ENCODE data around the gene RARG.

The RARG gene

GRCh38 chr12:53267999-53268629 is 36.1 kb upstream of the RARG start, which contains the start of gene ESPL1 (continued):
- TF ChIP-seq ZNF37A (tag by site-specific recombination; IDR thresholded peaks at IDR 0.05) (no peak), ZNF624 (tag by site-specific recombination; IDR thresholded peaks at IDR 0.05) (no peak), ZBTB6 (tag by site-specific recombination; IDR thresholded peaks at IDR 0.05) (peak; percentile 25; the same call in 1 of the 2 replicates), ZSCAN16 (tag by site-specific recombination; IDR thresholded peaks at IDR 0.05) (no peak), BCL11A (tag by site-specific recombination; IDR thresholded peaks at IDR 0.05; ENCODE audit: low read depth) (no peak), ZNF211 (tag by site-specific recombination; IDR thresholded peaks at IDR 0.05; ENCODE audit: low read depth) (no peak), ZNF214 (tag by site-specific recombination; IDR thresholded peaks at IDR 0.05; ENCODE audit: borderline replicate concordance) (no peak), ZNF830 (tag by site-specific recombination; IDR thresholded peaks at IDR 0.05; ENCODE audit: low read depth) (no peak), ZBTB11 (tag by site-specific recombination; conservative IDR thresholded peaks at IDR 0.05; ENCODE audit: low read depth) (peak; percentile 65), ZBTB17 (tag by site-specific recombination; IDR thresholded peaks at IDR 0.05) (peak; percentile 90), ZNF701 (tag by site-specific recombination; IDR thresholded peaks at IDR 0.05) (no peak), ZNF473 (tag by site-specific recombination; IDR thresholded peaks at IDR 0.05) (no peak), ZNF660 (tag by site-specific recombination; IDR thresholded peaks at IDR 0.05) (peak; percentile 11; the same call in 1 of the 2 replicates), ZNF704 (tag by site-specific recombination; IDR thresholded peaks at IDR 0.05) (no peak), PATZ1 (tag by site-specific recombination; IDR thresholded peaks at IDR 0.05) (peak; percentile 61), GFI1B (tag by site-specific recombination; IDR thresholded peaks at IDR 0.05) (no peak), PRDM10 (tag by site-specific recombination; IDR thresholded peaks at IDR 0.05) (peak; percentile 21), ZNF121 (tag by site-specific recombination; IDR thresholded peaks at IDR 0.05) (peak; percentile 94), ATF2 (tag by site-specific recombination; IDR thresholded peaks at IDR 0.05; ENCODE audit: low read depth) (no peak), ZNF26 (tag by site-specific recombination; IDR thresholded peaks at IDR 0.05) (no peak), ZNF398 (tag by site-specific recombination; IDR thresholded peaks at IDR 0.05) (no peak), OSR2 (tag by site-specific recombination; IDR thresholded peaks at IDR 0.05) (no peak), ZNF24 (tag by site-specific recombination; IDR thresholded peaks at IDR 0.05) (peak; percentile 42; the same call in 1 of the 2 replicates)

Measured in HEK293 (cell line).